Tibial nerve (tissue), 3 donors: ENCODE measurements around the gene GALNT5.

Experiments used
- CTCF ChIP-seq, 5 experiments: fragments of 200-600 bp in 3 of 5; fragments of 450-650 bp in 2 of 5; sonication (generic) in 3 of 5; IDR thresholded peaks; one replicate each; pipeline ENCODE4 v1.5.1; 2016 to 2019; ENCODE audit warnings: antibody characterized with exemption in 5 of 5, mild to moderate bottlenecking in 3 of 5, moderate library complexity in 2 of 5
- POLR2A ChIP-seq, 2 donors: fragments of 450-650 bp; IDR thresholded peaks; one replicate each; pipeline ENCODE4 v1.6.1; 2017; ENCODE audit warnings: antibody characterized with exemption in 2 of 2, mild to moderate bottlenecking in 2 of 2, moderate library complexity in 2 of 2

- TF ChIP-seq CTCF (IDR thresholded peaks at IDR 0.05) (no peak), POLR2A (IDR thresholded peaks at IDR 0.05) (no peak)
Observed at GRCh38 chr2:157259960-157260359, 2.5 kb downstream of the GALNT5 start.
